ENCODE results near the gene C1orf198. TPM values are rescaled to one million over a fixed set of nuclear protein-coding genes. Genes with fewer than 3 reads are reported as not detected.

C1orf198 gene
- polyA plus RNA-seq, 1 of the 3 experiments (the other 2 are of a cell fraction): 12.3 TPM

GRCh38 chr1:230809256-230809990 is 58.9 kb downstream of the C1orf198 start:
- H3K4me2 ChIP-seq: no peak overlapping the region
- TF ChIP-seq ELF1 (IDR thresholded peaks at IDR 0.05): no peak
- no peak for TF ChIP-seq GATA2 (CRISPR knock-in tag; IDR thresholded peaks at IDR 0.05)
- H4K20me1 ChIP-seq (ENCODE audit: insufficient read depth): no peaks in the 10 kb centered on the region
- POLR2A ChIA-PET: no interaction called here
- no peaks in the 10 kb centered on the region for H3K9me2 ChIP-seq
- no peak overlapping the region for H2AFZ ChIP-seq (ENCODE audit: low read depth)
- no peaks in the 10 kb centered on the region for H3K27me3 ChIP-seq (ENCODE audit: insufficient read depth)
- H3K9ac ChIP-seq: no peak overlapping the region
- H3K79me2 ChIP-seq (ENCODE audit: insufficient read depth): no peaks in the 10 kb centered on the region
- H3K4me1 ChIP-seq (ENCODE audit: control insufficient read depth in 1 of 2, insufficient read depth in 2 of 2, low read depth in 1 of 2, low read length in 1 of 2): no peaks in the 10 kb centered on the region
- no peaks in the 10 kb centered on the region for H3K36me3 ChIP-seq (replicated peaks in 1 of 2; ENCODE audit: control insufficient read depth in 1 of 2, insufficient read depth in 2 of 2, low read length in 1 of 2)
- peaks cover 9% of the 10 kb centered on the region; the same call in 1 of the 2 replicates for H3K9me3 ChIP-seq
- WGBS (ENCODE audit: low lambda C conversion rate): 50% methylated on average over 8 of the region's 8 CpGs
- H3K27ac ChIP-seq (ENCODE audit: low read depth in 2 of 2, low read length in 1 of 2): no peak overlapping the region
- CTCF ChIA-PET: interaction anchor here (0.7 kb wide), 1 partner anchor 48 kb away, joined by 3 read pairs; no protein-coding TSS in a partner anchor
- H3F3A ChIP-seq (replicated peaks; ENCODE audit: insufficient read depth): no peaks in the 10 kb centered on the region
- H3K4me3 ChIP-seq (ENCODE audit: low read depth in 2 of 2, low read length in 1 of 2): no peak overlapping the region
- DNase-seq: no peak

DNA sequence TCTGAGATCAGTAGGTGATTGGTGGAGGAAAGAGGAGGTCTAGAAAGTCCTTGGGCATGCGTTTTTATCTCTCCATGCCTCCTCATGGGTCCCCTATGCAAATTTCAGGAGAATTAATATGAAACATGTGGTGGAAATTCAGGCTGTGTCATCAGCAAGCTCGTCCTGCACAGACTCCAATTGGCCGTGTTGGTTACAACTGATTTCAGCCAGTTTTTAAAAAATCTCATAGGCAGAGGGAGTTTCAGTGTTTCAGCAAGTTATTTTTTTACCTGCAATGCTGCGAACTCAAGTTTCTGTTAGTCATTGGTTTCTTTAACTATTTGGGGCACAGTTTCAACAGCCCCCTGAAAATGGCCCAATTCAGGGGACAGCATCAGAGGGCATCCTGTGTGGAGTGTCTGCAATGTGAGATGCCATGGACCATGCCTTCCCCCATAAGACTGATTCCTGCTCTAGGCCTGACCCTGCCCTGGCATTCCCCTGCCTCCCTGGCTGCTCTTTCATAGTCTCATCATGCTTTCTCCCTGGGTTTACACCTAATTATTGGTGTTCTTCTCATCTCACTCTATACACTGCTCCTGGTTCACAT is 59.9 kb downstream of the C1orf198 start:
- POLR2A ChIA-PET: no interaction called here
- Histone ChIP-seq H2AFZ (ENCODE audit: low read depth) (peak overlapping the region; percentile 43; the same call in 1 of the 2 replicates), H3K27ac (ENCODE audit: low read depth in 2 of 2, low read length in 1 of 2) (no peak overlapping the region), H3K9ac (no peak overlapping the region), H3K4me2 (no peak overlapping the region), H3K4me3 (ENCODE audit: low read depth in 2 of 2, low read length in 1 of 2) (no peak overlapping the region), H3K9me3 (peaks cover 9% of the 10 kb centered on the region; the same call in 1 of the 2 replicates), H3K27me3 (ENCODE audit: insufficient read depth) (no peaks in the 10 kb centered on the region), H3K4me1 (ENCODE audit: control insufficient read depth in 1 of 2, insufficient read depth in 2 of 2, low read depth in 1 of 2, low read length in 1 of 2) (no peaks in the 10 kb centered on the region), H3K36me3 (replicated peaks in 1 of 2; ENCODE audit: control insufficient read depth in 1 of 2, insufficient read depth in 2 of 2, low read length in 1 of 2) (no peaks in the 10 kb centered on the region), H4K20me1 (ENCODE audit: insufficient read depth) (no peaks in the 10 kb centered on the region), H3K79me2 (ENCODE audit: insufficient read depth) (no peaks in the 10 kb centered on the region), H3F3A (replicated peaks; ENCODE audit: insufficient read depth) (no peaks in the 10 kb centered on the region), H3K9me2 (no peaks in the 10 kb centered on the region)
- DNase-seq: no peak
- TF ChIP-seq EZH2phosphoT487 (IDR thresholded peaks at IDR 0.05; ENCODE audit: borderline replicate concordance, low read depth) (no peak), GATA2 (CRISPR knock-in tag; IDR thresholded peaks at IDR 0.05) (no peak), FOSL2 (IDR thresholded peaks at IDR 0.05; ENCODE audit: borderline replicate concordance, low read depth) (no peak), FOXJ3 (CRISPR knock-in tag; IDR thresholded peaks at IDR 0.05) (no peak), RAD21 (IDR thresholded peaks at IDR 0.05; ENCODE audit: low read length) (no peak), POLR2AphosphoS5 (IDR thresholded peaks at IDR 0.05; ENCODE audit: low read depth, low read length) (no peak), FOXM1 (IDR thresholded peaks at IDR 0.05; ENCODE audit: low read depth) (no peak), SMC3 (IDR thresholded peaks at IDR 0.05; ENCODE audit: low read depth, low read length) (no peak)
- CTCF ChIA-PET: interaction anchor here (1.2 to 1.7 kb wide), 3 partner anchors 10 to 65 kb away, joined by 3 to 11 read pairs (median 5); no protein-coding TSS in a partner anchor
- 50% methylated on average over 4 of the region's 4 CpGs for WGBS (ENCODE audit: low lambda C conversion rate)

DNA sequence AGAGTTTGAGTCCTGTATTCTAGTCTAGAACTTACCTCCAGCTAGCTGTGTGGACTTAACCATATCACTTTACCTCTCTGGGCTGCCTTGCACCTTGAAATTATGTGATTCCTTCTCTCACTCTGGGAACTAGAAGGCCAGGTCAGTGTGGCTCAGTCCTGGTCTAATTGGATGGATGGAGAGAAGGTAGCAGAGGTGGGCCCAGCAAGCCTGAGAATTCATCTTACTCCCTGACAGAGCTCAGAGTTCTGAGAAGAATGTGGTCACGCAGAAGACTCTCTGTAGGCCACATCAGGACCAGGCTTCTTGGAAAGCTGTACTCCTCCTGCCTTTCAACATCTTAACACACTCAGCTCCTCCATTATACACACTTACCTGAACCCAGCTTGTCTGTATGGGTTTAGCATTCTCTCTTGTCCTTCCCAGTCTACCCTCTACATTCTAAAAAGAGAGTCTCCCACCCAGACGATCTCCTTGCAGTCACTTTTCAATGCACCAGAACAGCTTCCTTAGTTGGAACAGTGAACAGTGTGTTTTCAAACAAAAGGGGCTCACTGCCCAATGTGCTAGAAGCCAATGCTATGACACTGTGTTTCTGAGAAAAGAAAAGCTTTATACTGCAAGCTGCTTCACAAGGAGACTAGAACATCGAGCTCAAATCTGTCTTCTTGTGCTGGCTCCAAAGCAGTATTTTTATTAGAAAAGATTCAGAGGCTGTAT is 60.6 kb downstream of the C1orf198 start:
- Histone ChIP-seq H2AFZ (ENCODE audit: low read depth) (peak overlapping the region; percentile 43; the same call in 1 of the 2 replicates), H3K4me3 (ENCODE audit: low read depth in 2 of 2, low read length in 1 of 2) (no peak overlapping the region), H3K9me2 (no peaks in the 10 kb centered on the region), H3K27ac (ENCODE audit: low read depth in 2 of 2, low read length in 1 of 2) (no peak overlapping the region), H3K4me2 (no peak overlapping the region), H4K20me1 (ENCODE audit: insufficient read depth) (no peaks in the 10 kb centered on the region), H3K27me3 (ENCODE audit: insufficient read depth) (no peaks in the 10 kb centered on the region), H3K9me3 (peaks cover 7% of the 10 kb centered on the region; the same call in 1 of the 2 replicates), H3K79me2 (ENCODE audit: insufficient read depth) (no peaks in the 10 kb centered on the region), H3K9ac (no peak overlapping the region), H3K36me3 (replicated peaks in 1 of 2; ENCODE audit: control insufficient read depth in 1 of 2, insufficient read depth in 2 of 2, low read length in 1 of 2) (no peaks in the 10 kb centered on the region), H3K4me1 (ENCODE audit: control insufficient read depth in 1 of 2, insufficient read depth in 2 of 2, low read depth in 1 of 2, low read length in 1 of 2) (no peaks in the 10 kb centered on the region), H3F3A (replicated peaks; ENCODE audit: insufficient read depth) (no peaks in the 10 kb centered on the region)
- WGBS (ENCODE audit: low lambda C conversion rate): 64% methylated on average over 3 of the region's 3 CpGs
- DNase-seq: no peak
- ChIA-PET POLR2A (no interaction called here), CTCF (interaction anchor here (1.2 to 1.7 kb wide), 3 partner anchors 10 to 65 kb away, joined by 3 to 11 read pairs (median 5); no protein-coding TSS in a partner anchor)
- TF ChIP-seq FOXJ3 (CRISPR knock-in tag; IDR thresholded peaks at IDR 0.05): no peak
- TF ChIP-seq IRF3 (IDR thresholded peaks at IDR 0.05; ENCODE audit: low read depth, low read length): no peak
- TF ChIP-seq ZBTB33 (IDR thresholded peaks at IDR 0.05; ENCODE audit: borderline replicate concordance, low read depth): no peak
